ENCODE results near the gene AGO1. TPM values are rescaled to one million over a fixed set of nuclear protein-coding genes. Genes with fewer than 3 reads are reported as not detected.

The AGO1 gene
- total and polyA plus RNA-seq, 2 of the 8 experiments (the other 6 are each of a cell fraction or from before 2014, with no cell fraction given) = 15.1 to 73.7 TPM

DNA sequence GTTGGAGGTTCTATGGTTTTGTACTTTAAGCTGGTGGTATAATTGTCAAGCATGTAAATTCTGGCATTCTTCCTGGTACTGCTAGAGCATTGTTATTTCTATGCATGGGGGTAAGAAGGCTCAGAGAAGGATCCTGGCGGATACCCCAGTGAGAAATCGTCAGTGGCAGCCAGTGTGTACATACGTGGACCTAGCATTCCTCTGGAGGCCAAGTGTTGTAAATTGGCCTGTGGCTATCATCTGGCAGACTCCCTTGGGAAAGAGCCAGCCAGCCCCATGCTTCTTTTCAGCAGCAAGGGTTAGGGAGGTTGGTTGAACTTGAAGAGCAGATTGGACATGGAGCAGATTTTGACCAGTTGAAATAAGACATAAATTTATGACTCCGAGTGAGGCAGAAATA, 42.7 kb downstream of the AGO1 start:
- Histone ChIP-seq H2BK20ac (ENCODE audit: low read length) (no peak overlapping the region), H2BK12ac (ENCODE audit: low read depth, low read length) (no peak overlapping the region), H4K20me1 (replicated peaks in 1 of 2; ENCODE audit: control insufficient read depth in 1 of 2, insufficient read depth in 2 of 2, low read length in 2 of 2) (peaks cover 0 to 2% of the 10 kb centered on the region in 2 experiments), H4K8ac (ENCODE audit: extremely low read depth, insufficient read depth, low read length) (no peak overlapping the region), H3K56ac (replicated peaks; ENCODE audit: insufficient read length, low read depth, low read length) (no peak overlapping the region), H2BK5ac (ENCODE audit: low read depth, low read length) (no peak overlapping the region), H3K79me1 (ENCODE audit: low read depth, low read length) (no peaks in the 10 kb centered on the region), H2AK5ac (ENCODE audit: low read depth, low read length) (no peak overlapping the region), H3K27me3 (replicated peaks in 1 of 4; ENCODE audit: control insufficient read depth in 3 of 4, extremely low read depth in 1 of 4, insufficient read depth in 3 of 4, low read length in 3 of 4) (no peaks in the 10 kb centered on the region), H4K91ac (replicated peaks; ENCODE audit: insufficient read length, low read length) (no peak overlapping the region), H2BK15ac (ENCODE audit: low read length) (no peak overlapping the region), H3K14ac (ENCODE audit: insufficient read length) (no peak overlapping the region), H3K23me2 (ENCODE audit: low read depth, low read length) (0 out of 2 replicates have a peak, but pooled peaks cover 6% of the 10 kb centered on the region), H2BK120ac (replicated peaks; ENCODE audit: low read depth, low read length) (no peak overlapping the region), H3K27ac (ENCODE audit: low read depth, low read length) (no peak overlapping the region), H3K4me3 (ENCODE audit: extremely low read depth in 1 of 4, insufficient read depth in 2 of 4, low read depth in 3 of 4, low read length in 4 of 4) (no peak overlapping the region), H2AFZ (ENCODE audit: low read length) (no peak overlapping the region), H3K9ac (replicated peaks in 1 of 4; ENCODE audit: extremely low read depth in 1 of 4, low read depth in 3 of 4, low read length in 3 of 4) (no peak overlapping the region), H3K18ac (ENCODE audit: extremely low read depth, low read length) (no peak overlapping the region), H3K4me2 (ENCODE audit: insufficient read depth in 1 of 2, low read depth in 2 of 2, low read length in 2 of 2) (no peak overlapping the region), H3K9me3 (ENCODE audit: insufficient read depth in 2 of 2, low read depth in 1 of 2, low read length in 1 of 2) (no peaks in the 10 kb centered on the region), H3K36me3 (ENCODE audit: control insufficient read depth in 2 of 4, insufficient read depth in 4 of 4, low read length in 3 of 4) (peaks cover 0 to 18% (median 1%) of the 10 kb centered on the region in 4 experiments; a peak in 4 of 8 replicates), H3K23ac (ENCODE audit: insufficient read length) (no peak overlapping the region), H3K79me2 (ENCODE audit: control insufficient read depth in 1 of 2, insufficient read depth in 2 of 2, low read length in 2 of 2) (no peaks in the 10 kb centered on the region), H3K4ac (replicated peaks; ENCODE audit: insufficient read length, low read depth, low read length) (no peak overlapping the region), H4K5ac (ENCODE audit: insufficient read length, low read depth, low read length) (no peak overlapping the region), H3K4me1 (replicated peaks in 1 of 4; ENCODE audit: control insufficient read depth in 3 of 4, insufficient read depth in 4 of 4, low read length in 3 of 4) (no peaks in the 10 kb centered on the region; a peak in 1 of 7 replicates)
- CTCF ChIA-PET (ENCODE audit: partially characterized antibody) = no interaction called here
- WGBS, 2 experiments (ENCODE audit: extremely low coverage in 1 of 2, insufficient coverage in 1 of 2, insufficient read length in 1 of 2, insufficient replicate concordance in 2 of 2, low coverage in 1 of 2, low lambda C conversion rate in 2 of 2, missing lambda C conversion rate in 1 of 2) = 94% methylated on average over 4 of the region's 4 CpGs; no CpG with 5 or more reads in 1 of the 2 experiments
- DNase-seq (ENCODE audit: low read depth in 1 of 2, low spot score in 2 of 2) = no peak
- no peak for FAIRE-seq
- TF ChIP-seq SIN3A (conservative IDR thresholded peaks at IDR 0.05 in 1 of 2, IDR thresholded peaks at IDR 0.05 in 1 of 2; ENCODE audit: low read depth in 1 of 2, low read length in 2 of 2) (no peak), HDAC6 (IDR thresholded peaks at IDR 0.05; ENCODE audit: low read depth, low read length) (no peak), BCL11A (IDR thresholded peaks at IDR 0.05; ENCODE audit: low read depth in 2 of 2, low read length in 2 of 2) (no peak), MAFK (IDR thresholded peaks at IDR 0.05; ENCODE audit: low read depth, low read length) (no peak), RAD21 (IDR thresholded peaks at IDR 0.05 in 1 of 2, conservative IDR thresholded peaks at IDR 0.05 in 1 of 2; ENCODE audit: low read depth in 2 of 2, low read length in 2 of 2) (no peak), NRF1 (IDR thresholded peaks at IDR 0.05; ENCODE audit: low read depth, low read length) (no peak)
- POLR2A ChIA-PET (ENCODE audit: partially characterized antibody) = interaction anchor here (1.5 kb wide), 1 partner anchor 31 kb away, joined by 3 read pairs; no protein-coding TSS in a partner anchor
